Stimulated activated naive CD8-positive, alpha-beta T cell treated with anti-CD3 and anti-CD28 coated beads, Interleukin-15, amount 100 ng/mL, for 72 hours (primary cell): ENCODE data around the gene OPRPN.

Source experiments
- ATAC-seq: fragments of 150-1000 bp; cut with Tn5 transposase; 2 replicates; pipeline ENCODE4 v1.10.0; 2021; ENCODE audit warnings: mild to moderate bottlenecking, moderate library complexity
- DNase-seq, 2 donors: peaks; one replicate each; pipeline ENCODE4 v3.0.0; 2021 to 2022
- H3K27ac Mint-ChIP-seq, 2 donors: one replicate each; pipeline ENCODE4 v1.8.0; 2022; ENCODE audit warnings: mild to moderate bottlenecking in 2 of 2, mixed read lengths in 2 of 2, moderate library complexity in 2 of 2
- H3K27me3 Mint-ChIP-seq: one replicate; pipeline ENCODE4 v1.8.0; 2022; ENCODE audit warnings: mixed read lengths
- H3K4me1 Mint-ChIP-seq: one replicate; pipeline ENCODE4 v1.8.0; 2022; ENCODE audit warnings: mild to moderate bottlenecking, mixed read lengths
- H3K4me3 Mint-ChIP-seq, 2 donors: one replicate each; pipeline ENCODE4 v1.8.0; 2022; ENCODE audit warnings: mild to moderate bottlenecking in 2 of 2, mixed read lengths in 2 of 2, moderate library complexity in 1 of 2
- H3K9me3 Mint-ChIP-seq, 2 donors: one replicate each; pipeline ENCODE4 v1.8.0; 2022; ENCODE audit warnings: mixed read lengths in 2 of 2

Gene OPRPN

GRCh38 chr4:70426789-70427188 is 29.0 kb downstream of the OPRPN start:
- ATAC-seq = no peak
- no peak overlapping the region for H3K4me3 Mint-ChIP-seq
- no peak for DNase-seq
- no peaks in the 10 kb centered on the region for H3K4me1 Mint-ChIP-seq
- H3K9me3 Mint-ChIP-seq = peaks cover 7 to 10% of the 10 kb centered on the region in 2 donors
- no peaks in the 10 kb centered on the region for H3K27me3 Mint-ChIP-seq
- no peak overlapping the region for H3K27ac Mint-ChIP-seq

GRCh38 chr4:70437197-70437596 is 39.5 kb downstream of the OPRPN start:
- DNase-seq (no peak), ATAC-seq (no peak)
- H3K4me3 Mint-ChIP-seq = no peak overlapping the region
- no peak overlapping the region for H3K27ac Mint-ChIP-seq
- H3K9me3 Mint-ChIP-seq = peaks cover 4 to 7% of the 10 kb centered on the region in 2 donors
- no peaks in the 10 kb centered on the region for H3K4me1 Mint-ChIP-seq
- H3K27me3 Mint-ChIP-seq = peaks cover 8% of the 10 kb centered on the region

- Mint-ChIP-seq H3K27ac (no peak overlapping the region), H3K9me3 (no peaks in the 10 kb centered on the region), H3K4me1 (no peaks in the 10 kb centered on the region), H3K27me3 (peaks cover 8% of the 10 kb centered on the region), H3K4me3 (no peak overlapping the region)
- ATAC-seq = no peak
- no peak for DNase-seq
These were observed 44.7 kb downstream of the OPRPN start for GRCh38 chr4:70442474-70442873.

- Mint-ChIP-seq H3K9me3 (no peaks in the 10 kb centered on the region), H3K27ac (no peak overlapping the region), H3K4me1 (no peaks in the 10 kb centered on the region), H3K4me3 (no peak overlapping the region), H3K27me3 (peaks cover 8% of the 10 kb centered on the region)
- no peak for DNase-seq
- ATAC-seq = no peak
These were observed 45.6 kb downstream of the OPRPN start for GRCh38 chr4:70443329-70443728.

GRCh38 chr4:70449220-70449619 is 51.5 kb downstream of the OPRPN start:
- no peak overlapping the region for H3K4me3 Mint-ChIP-seq
- H3K27ac Mint-ChIP-seq = no peak overlapping the region
- no peaks in the 10 kb centered on the region for H3K4me1 Mint-ChIP-seq
- ATAC-seq = no peak
- DNase-seq = no peak
- H3K9me3 Mint-ChIP-seq = peaks cover 3 to 15% of the 10 kb centered on the region in 2 donors
- H3K27me3 Mint-ChIP-seq = peaks cover 3% of the 10 kb centered on the region

- Mint-ChIP-seq H3K4me1 (no peaks in the 10 kb centered on the region), H3K9me3 (peaks cover 3 to 15% of the 10 kb centered on the region in 2 donors), H3K27ac (no peak overlapping the region), H3K27me3 (peaks cover 17% of the 10 kb centered on the region), H3K4me3 (no peak overlapping the region)
- DNase-seq (no peak), ATAC-seq (no peak)
These were observed 55.2 kb downstream of the OPRPN start for GRCh38 chr4:70452946-70453345.
